CD14-positive monocyte (primary cell): ENCODE data around the gene ANKRD44. TPM values are rescaled to one million over a fixed set of nuclear protein-coding genes. Genes with fewer than 3 reads are reported as not detected.

Experiments
- DNase-seq, 3 donors: peaks; one replicate each; pipeline ENCODE4 v3.0.0-alpha.2; 2011 to 2022
- H2AFZ ChIP-seq: 2 replicates; pipeline ENCODE4 v1.6.0; 2012; ENCODE audit warnings: mild to moderate bottlenecking, low read depth, low read length, inconsistent platforms; ENCODE audit not compliant: insufficient read depth, poor library complexity, severe bottlenecking
- H3K27ac ChIP-seq, 2 donors: 1 replicate in 1 of 2; 2 replicates in 1 of 2; pipeline ENCODE4 v1.5.1; 2012 to 2013; ENCODE audit warnings: low read length in 2 of 2, control low read depth in 1 of 2, inconsistent platforms in 1 of 2, low read depth in 1 of 2, mild to moderate bottlenecking in 1 of 2
- H3K27me3 ChIP-seq, 2 donors: one replicate each; pipeline versions ENCODE4 v1.6.0 to v1.6.1; 2011 to 2013; ENCODE audit warnings: low read length in 2 of 2; ENCODE audit not compliant: control insufficient read depth in 2 of 2, insufficient read depth in 2 of 2
- H3K36me3 ChIP-seq, 2 donors: replicated peaks in 1 of 2; 1 replicate in 1 of 2; 2 replicates in 1 of 2; pipeline versions ENCODE4 v1.5.1 to v1.6.1; 2012 to 2013; ENCODE audit warnings: low read length in 2 of 2, control low read depth in 1 of 2, inconsistent platforms in 1 of 2, mild to moderate bottlenecking in 1 of 2; ENCODE audit not compliant: insufficient read depth in 2 of 2, control insufficient read depth in 1 of 2
- H3K4me1 ChIP-seq, 2 donors: 1 replicate in 1 of 2; 2 replicates in 1 of 2; pipeline versions ENCODE4 v1.5.1 to v1.6.1; 2012 to 2013; ENCODE audit warnings: low read length in 2 of 2, control low read depth in 1 of 2, inconsistent platforms in 1 of 2, mild to moderate bottlenecking in 1 of 2, moderate library complexity in 1 of 2; ENCODE audit not compliant: insufficient read depth in 2 of 2, control insufficient read depth in 1 of 2
- H3K4me2 ChIP-seq: replicated peaks from 2 replicates; pipeline ENCODE3; 2012; ENCODE audit warnings: low read length, moderate library complexity, mild to moderate bottlenecking; ENCODE audit not compliant: poor library complexity, severe bottlenecking; ENCODE audit errors: extremely low read depth
- H3K4me3 ChIP-seq, 3 experiments: fragments of 200-600 bp in 1 of 3; sonication (generic) in 1 of 3; replicated peaks in 1 of 3; 1 replicate in 2 of 3; 2 replicates in 1 of 3; pipeline ENCODE4 v1.5.1; 2011 to 2013; ENCODE audit warnings: low read length in 3 of 3, mild to moderate bottlenecking in 3 of 3, control low read depth in 2 of 3, low read depth in 2 of 3, inconsistent platforms in 1 of 3, moderate library complexity in 1 of 3
- H3K79me2 ChIP-seq: 2 replicates; pipeline ENCODE4 v1.6.0; 2012; ENCODE audit warnings: mild to moderate bottlenecking, control low read depth, inconsistent platforms, low read length, moderate library complexity; ENCODE audit not compliant: insufficient read depth
- H3K9ac ChIP-seq: 2 replicates; pipeline ENCODE4 v1.6.0; 2017; ENCODE audit warnings: low read length, mild to moderate bottlenecking; ENCODE audit not compliant: insufficient read depth, poor library complexity, severe bottlenecking
- H3K9me3 ChIP-seq, 2 donors: replicated peaks in 1 of 2; 1 replicate in 1 of 2; 2 replicates in 1 of 2; pipeline versions ENCODE4 v1.5.1 to v1.6.1; 2012 to 2013; ENCODE audit warnings: low read length in 2 of 2, control low read depth in 1 of 2; ENCODE audit not compliant: control insufficient read depth in 1 of 2, insufficient read depth in 1 of 2
- H4K20me1 ChIP-seq: 2 replicates; pipeline ENCODE4 v1.6.0; 2012; ENCODE audit warnings: mild to moderate bottlenecking, low read length, control low read depth, moderate library complexity; ENCODE audit not compliant: insufficient read depth
- H3K27ac Mint-ChIP-seq, 7 donors: one replicate each; pipeline ENCODE4 v1.8.0; 2020; ENCODE audit warnings: mild to moderate bottlenecking in 7 of 7, mixed read lengths in 7 of 7, moderate library complexity in 6 of 7, inconsistent platforms in 2 of 7
- H3K27me3 Mint-ChIP-seq, 3 donors: one replicate each; pipeline ENCODE4 v1.8.0; 2021 to 2022; ENCODE audit warnings: low read depth in 3 of 3, mild to moderate bottlenecking in 3 of 3, mixed read lengths in 3 of 3, moderate library complexity in 3 of 3, inconsistent platforms in 1 of 3
- H3K36me3 Mint-ChIP-seq, 2 donors: one replicate each; pipeline ENCODE4 v1.8.0; 2020; ENCODE audit warnings: mixed read lengths in 2 of 2, inconsistent platforms in 1 of 2, mild to moderate bottlenecking in 1 of 2
- H3K4me1 Mint-ChIP-seq: one replicate; pipeline ENCODE4 v1.8.0; 2020; ENCODE audit warnings: mild to moderate bottlenecking, mixed read lengths
- H3K4me3 Mint-ChIP-seq, 2 donors: one replicate each; pipeline ENCODE4 v1.8.0; 2020; ENCODE audit warnings: mild to moderate bottlenecking in 2 of 2, mixed read lengths in 2 of 2, moderate library complexity in 1 of 2
- H3K9me3 Mint-ChIP-seq, 7 donors: one replicate each; pipeline ENCODE4 v1.8.0; 2020 to 2022; ENCODE audit warnings: mixed read lengths in 7 of 7, mild to moderate bottlenecking in 6 of 7, moderate library complexity in 6 of 7, inconsistent platforms in 2 of 7
- WGBS: methylation state at CpG from one replicate; pipeline ENCODE4 v1.1.5; 2013; ENCODE audit warnings: missing lambda C conversion rate; ENCODE audit not compliant: insufficient coverage; 5-methylcytosine and 5-hydroxymethylcytosine counted together
- intact Hi-C, 2 donors: fragments of 100-400 bp; cut with micrococcal nuclease; formaldehyde crosslinking; loops; one replicate each; pipeline versions ENCODE4 v1.15.0 to v1.15.1; 2023
- polyA plus RNA-seq, 3 donors: library from polyadenylated mRNA; depleted of rRNA in 1 of 3; unstranded in 2 of 3; stranded (reverse) in 1 of 3; fragments of 300-500 nt in 2 of 3; fragments of >200 nt in 1 of 3; fragmentation: Illumina TruSeq in 2 of 3; gene quantifications; 1 replicate in 2 of 3; 2 replicates in 1 of 3; pipeline ENCODE4 v1.2.3, GENCODE V29; 2012 to 2021
- TF ChIP-seq, protein P1 (sequence below): fragments of 200-600 bp; IDR thresholded peaks from one replicate; pipeline ENCODE4 v1.8.0; 2022; ENCODE audit warnings: antibody characterized with exemption, mild to moderate bottlenecking

ANKRD44 gene
- polyA plus RNA-seq, 3 donors, result 55.7 to 91.9 (median 64.9) TPM

DNA sequence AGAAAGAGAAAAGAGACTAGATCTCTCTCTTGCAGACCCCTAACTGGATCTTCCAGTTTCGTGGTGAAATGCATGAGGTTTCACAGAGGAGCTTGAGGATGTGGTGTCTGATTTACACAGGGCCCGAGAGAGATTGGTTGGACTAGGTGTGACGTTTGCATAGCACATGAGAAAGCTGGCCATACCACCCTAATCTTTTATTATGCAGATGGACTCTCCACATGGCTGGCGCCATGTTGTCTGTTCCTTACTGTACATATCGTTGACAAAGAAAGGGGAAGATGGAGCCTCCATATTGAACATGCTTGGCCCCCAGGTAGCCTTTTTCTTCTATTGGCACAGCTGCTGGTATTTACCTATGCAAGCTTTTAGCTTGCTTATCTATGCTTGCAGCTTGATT lies 356.6 kb downstream of the ANKRD44 start:
- Histone ChIP-seq H3K36me3 (no peaks in the 10 kb centered on the region), H2AFZ (no peak overlapping the region), H3K9me3 (peaks cover 0 to 2% of the 10 kb centered on the region in 2 donors), H3K27ac (no peak overlapping the region), H3K4me2 (no peak overlapping the region), H3K4me1 (no peaks in the 10 kb centered on the region), H3K79me2 (no peaks in the 10 kb centered on the region), H3K27me3 (no peaks in the 10 kb centered on the region), H3K9ac (no peak overlapping the region), H3K4me3 (no peak overlapping the region), H4K20me1 (no peaks in the 10 kb centered on the region)
- 100% methylated on average over 2 of the region's 5 CpGs for WGBS
- peaks cover 6% of the 10 kb centered on the region for H3K4me1 Mint-ChIP-seq
- peaks cover 0 to 4% of the 10 kb centered on the region in 2 donors for H3K36me3 Mint-ChIP-seq
- no peak for DNase-seq
- intact Hi-C loops, result no loop called here
- peaks cover 0 to 10% (median 4%) of the 10 kb centered on the region in 7 donors for H3K9me3 Mint-ChIP-seq
- H3K27me3 Mint-ChIP-seq, result peaks cover 0 to 3% (median 2%) of the 10 kb centered on the region in 3 donors
- H3K27ac Mint-ChIP-seq, result no peak overlapping the region
- H3K4me3 Mint-ChIP-seq, result no peak overlapping the region
- TF ChIP-seq, protein P1, sequence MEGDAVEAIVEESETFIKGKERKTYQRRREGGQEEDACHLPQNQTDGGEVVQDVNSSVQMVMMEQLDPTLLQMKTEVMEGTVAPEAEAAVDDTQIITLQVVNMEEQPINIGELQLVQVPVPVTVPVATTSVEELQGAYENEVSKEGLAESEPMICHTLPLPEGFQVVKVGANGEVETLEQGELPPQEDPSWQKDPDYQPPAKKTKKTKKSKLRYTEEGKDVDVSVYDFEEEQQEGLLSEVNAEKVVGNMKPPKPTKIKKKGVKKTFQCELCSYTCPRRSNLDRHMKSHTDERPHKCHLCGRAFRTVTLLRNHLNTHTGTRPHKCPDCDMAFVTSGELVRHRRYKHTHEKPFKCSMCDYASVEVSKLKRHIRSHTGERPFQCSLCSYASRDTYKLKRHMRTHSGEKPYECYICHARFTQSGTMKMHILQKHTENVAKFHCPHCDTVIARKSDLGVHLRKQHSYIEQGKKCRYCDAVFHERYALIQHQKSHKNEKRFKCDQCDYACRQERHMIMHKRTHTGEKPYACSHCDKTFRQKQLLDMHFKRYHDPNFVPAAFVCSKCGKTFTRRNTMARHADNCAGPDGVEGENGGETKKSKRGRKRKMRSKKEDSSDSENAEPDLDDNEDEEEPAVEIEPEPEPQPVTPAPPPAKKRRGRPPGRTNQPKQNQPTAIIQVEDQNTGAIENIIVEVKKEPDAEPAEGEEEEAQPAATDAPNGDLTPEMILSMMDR, result no peak

DNA sequence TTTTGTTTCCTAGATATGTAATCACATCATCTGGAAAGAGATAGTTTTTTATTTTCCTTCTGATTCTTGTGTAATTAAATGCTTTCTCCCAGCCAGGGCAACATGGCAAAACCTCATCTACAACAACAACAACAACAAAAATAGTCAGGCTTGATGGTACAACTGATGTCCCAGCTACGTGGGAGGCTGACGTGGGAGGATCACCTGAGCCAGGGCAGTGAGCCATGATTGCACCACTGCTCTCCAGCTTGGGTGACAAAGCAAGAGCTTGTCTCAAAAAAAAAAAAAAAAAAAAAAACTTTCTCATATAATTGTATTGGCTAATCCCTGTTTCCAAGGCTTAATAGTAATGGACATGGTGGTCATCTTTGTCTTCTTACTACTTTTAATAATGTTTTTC lies 357.6 kb downstream of the ANKRD44 start:
- Histone ChIP-seq H2AFZ (no peak overlapping the region), H3K4me2 (no peak overlapping the region), H3K27ac (no peak overlapping the region), H3K36me3 (no peaks in the 10 kb centered on the region), H3K9me3 (no peaks in the 10 kb centered on the region), H3K9ac (no peak overlapping the region), H3K4me3 (no peak overlapping the region), H3K79me2 (no peaks in the 10 kb centered on the region), H4K20me1 (no peaks in the 10 kb centered on the region), H3K27me3 (no peaks in the 10 kb centered on the region), H3K4me1 (no peaks in the 10 kb centered on the region)
- Mint-ChIP-seq H3K36me3 (no peaks in the 10 kb centered on the region), H3K4me3 (no peak overlapping the region), H3K27ac (peak overlapping the region in 1 of 7 donors; percentile 70), H3K4me1 (peaks cover 3% of the 10 kb centered on the region), H3K27me3 (peaks cover 0 to 3% (median 2%) of the 10 kb centered on the region in 3 donors), H3K9me3 (peaks cover 0 to 5% (median 0%) of the 10 kb centered on the region in 7 donors)
- no peak for DNase-seq
- TF ChIP-seq, protein P1, result no peak
- intact Hi-C loops, result no loop called here
- WGBS, result no CpG with 5 or more reads among the region's 2 CpGs
